ENCODE results near the gene IFIH1.

IFIH1 gene

DNA sequence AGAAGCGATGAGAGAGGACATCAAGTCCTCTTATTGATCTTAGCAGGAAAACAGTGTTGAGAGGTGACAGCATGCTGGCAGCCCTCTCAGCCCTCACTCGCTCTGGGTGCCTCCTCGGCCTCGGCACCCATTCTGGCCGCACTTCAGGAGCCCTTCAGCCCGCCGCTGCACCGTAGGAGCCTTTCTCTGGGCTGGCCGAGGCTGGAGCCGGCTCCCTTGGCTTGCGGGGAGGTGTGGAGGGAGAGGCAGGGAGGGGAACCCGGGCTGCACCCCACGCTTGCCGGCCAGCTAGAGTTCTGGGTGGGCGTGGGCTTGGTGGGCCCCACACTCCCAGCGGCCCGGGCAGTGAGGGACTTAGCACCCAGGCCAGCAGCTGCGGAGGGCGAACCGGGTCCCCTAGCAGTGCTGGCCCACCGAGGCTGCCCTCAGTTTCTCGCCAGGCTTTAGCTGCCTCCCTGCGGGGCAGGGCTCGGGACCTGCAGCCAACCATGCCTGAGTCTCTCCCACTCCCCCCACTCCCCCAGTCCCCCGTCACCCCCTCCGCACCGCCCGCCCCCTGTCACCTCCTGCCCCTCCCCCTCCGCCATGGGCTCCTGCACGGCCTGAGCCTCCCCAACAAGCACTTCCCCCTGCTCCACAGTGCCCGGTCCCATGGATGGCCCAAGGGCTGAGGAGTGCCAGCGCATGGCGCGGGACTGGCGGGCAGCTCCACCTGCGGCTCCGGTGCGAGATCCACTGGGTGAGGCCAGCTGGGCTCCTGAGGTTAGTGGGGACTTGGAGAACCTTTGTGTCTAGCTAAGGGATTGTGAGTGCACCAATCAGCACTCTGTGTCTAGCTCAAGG is 83.6 kb downstream of the IFIH1 start:
- ATAC-seq (ENCODE audit: low read depth) (no peak), DNase-seq (ENCODE audit: low spot score in 2 of 2) (no peak)
- peaks cover 2% of the 10 kb centered on the region for H3K27me3 Mint-ChIP-seq
- no peak overlapping the region for H3K27ac Mint-ChIP-seq
- H3K4me3 Mint-ChIP-seq: no peak overlapping the region
- no peaks in the 10 kb centered on the region for H3K4me1 Mint-ChIP-seq
- H3K9me3 Mint-ChIP-seq: no peaks in the 10 kb centered on the region
- peaks cover 2% of the 10 kb centered on the region for H3K36me3 Mint-ChIP-seq

DNA sequence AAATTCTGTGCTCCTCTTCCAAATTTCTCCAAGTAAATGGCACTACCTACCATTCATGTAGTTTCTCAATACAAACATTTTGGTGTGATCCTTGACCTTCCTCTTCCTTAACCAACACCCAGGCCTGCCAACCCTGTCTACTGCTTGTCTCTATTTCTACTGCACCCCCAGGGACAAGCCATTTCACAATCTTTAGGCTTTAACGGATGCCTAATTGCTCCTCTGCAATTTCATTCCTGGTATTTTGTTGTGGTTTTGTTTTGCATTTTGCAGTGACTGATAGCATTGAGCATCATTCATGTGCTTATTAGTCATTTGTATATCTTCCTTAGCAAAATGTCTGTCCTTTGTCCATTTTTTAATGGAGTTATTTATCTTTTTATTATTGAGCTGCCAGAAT is 85.3 kb downstream of the IFIH1 start:
- no peaks in the 10 kb centered on the region for H3K4me1 Mint-ChIP-seq
- H3K27me3 Mint-ChIP-seq: peaks cover 2% of the 10 kb centered on the region
- peaks cover 2% of the 10 kb centered on the region for H3K36me3 Mint-ChIP-seq
- DNase-seq (ENCODE audit: low spot score in 2 of 2): no peak
- no peak overlapping the region for H3K4me3 Mint-ChIP-seq
- no peaks in the 10 kb centered on the region for H3K9me3 Mint-ChIP-seq
- no peak for ATAC-seq (ENCODE audit: low read depth)
- H3K27ac Mint-ChIP-seq: no peak overlapping the region

DNA sequence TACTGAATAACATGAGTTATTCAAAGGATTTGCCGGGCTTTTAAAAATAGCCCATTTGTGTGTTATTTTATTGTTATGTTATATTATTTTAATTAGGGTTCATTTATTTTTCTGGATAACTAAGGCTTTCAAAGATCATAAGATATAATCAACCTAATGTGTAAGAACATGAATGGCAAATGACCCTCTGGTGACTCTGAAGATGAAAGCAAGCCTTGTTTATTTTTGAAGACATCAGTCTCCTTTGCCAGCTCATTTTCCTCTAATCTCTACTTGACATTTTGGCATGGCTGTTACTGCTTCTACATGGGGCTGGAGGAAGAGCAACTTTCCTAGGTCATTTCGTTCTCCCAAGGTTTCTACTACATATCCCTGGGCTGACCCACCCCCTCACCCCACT is 85.8 kb downstream of the IFIH1 start:
- H3K4me3 Mint-ChIP-seq: no peak overlapping the region
- DNase-seq (ENCODE audit: low spot score in 2 of 2) (no peak), ATAC-seq (ENCODE audit: low read depth) (no peak)
- no peak overlapping the region for H3K27ac Mint-ChIP-seq
- no peaks in the 10 kb centered on the region for H3K4me1 Mint-ChIP-seq
- H3K27me3 Mint-ChIP-seq: peaks cover 2% of the 10 kb centered on the region
- peaks cover 2% of the 10 kb centered on the region for H3K36me3 Mint-ChIP-seq
- H3K9me3 Mint-ChIP-seq: no peaks in the 10 kb centered on the region

DNA sequence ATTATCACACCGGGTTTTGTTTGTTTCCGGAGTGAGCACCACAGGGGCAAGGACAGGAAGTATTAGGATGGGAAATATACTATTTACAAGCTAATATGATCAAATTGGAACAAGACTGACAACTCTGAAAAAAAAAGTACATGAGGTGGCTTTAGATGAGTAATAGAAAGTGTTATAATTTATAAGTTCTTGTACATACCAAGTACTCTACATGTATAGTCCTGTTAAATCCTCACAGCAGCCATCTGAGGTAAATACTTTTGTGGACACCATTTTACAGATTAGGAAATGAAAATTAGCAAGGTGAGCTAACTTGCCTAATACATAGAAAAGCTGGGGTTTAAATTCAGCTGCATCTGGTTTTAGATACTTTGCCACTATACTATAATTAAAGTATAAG is 86.5 kb downstream of the IFIH1 start:
- H3K4me3 Mint-ChIP-seq: no peak overlapping the region
- ATAC-seq (ENCODE audit: low read depth) (no peak), DNase-seq (ENCODE audit: low spot score in 2 of 2) (no peak)
- peaks cover 2% of the 10 kb centered on the region for H3K36me3 Mint-ChIP-seq
- no peaks in the 10 kb centered on the region for H3K9me3 Mint-ChIP-seq
- peaks cover 2% of the 10 kb centered on the region for H3K27me3 Mint-ChIP-seq
- no peak overlapping the region for H3K27ac Mint-ChIP-seq
- H3K4me1 Mint-ChIP-seq: no peaks in the 10 kb centered on the region

DNA sequence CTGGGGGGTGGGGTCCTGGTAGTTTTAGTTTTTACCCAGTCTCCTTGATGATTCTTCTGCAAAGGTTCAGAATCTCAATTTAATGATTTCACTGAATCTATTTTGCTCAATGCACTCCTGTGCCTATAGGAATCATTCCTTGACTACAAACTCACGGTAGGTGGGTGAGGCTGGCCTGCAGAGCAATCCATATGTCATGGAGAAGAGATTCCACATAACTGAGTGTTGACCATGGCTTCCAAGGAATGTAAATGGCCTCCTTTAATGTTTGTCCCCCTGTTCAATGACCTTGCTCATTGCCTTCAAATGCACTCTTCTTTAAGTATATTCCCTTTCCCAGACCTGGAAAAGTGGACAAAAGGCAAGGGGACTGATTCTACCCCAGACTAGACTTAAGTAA is 87.7 kb downstream of the IFIH1 start:
- no peaks in the 10 kb centered on the region for H3K4me1 Mint-ChIP-seq
- no peak overlapping the region for H3K4me3 Mint-ChIP-seq
- peaks cover 1% of the 10 kb centered on the region for H3K36me3 Mint-ChIP-seq
- H3K27me3 Mint-ChIP-seq: no peaks in the 10 kb centered on the region
- ATAC-seq (ENCODE audit: low read depth): no peak
- H3K27ac Mint-ChIP-seq: no peak overlapping the region
- no peaks in the 10 kb centered on the region for H3K9me3 Mint-ChIP-seq
- no peak for DNase-seq (ENCODE audit: low spot score in 2 of 2)

DNA sequence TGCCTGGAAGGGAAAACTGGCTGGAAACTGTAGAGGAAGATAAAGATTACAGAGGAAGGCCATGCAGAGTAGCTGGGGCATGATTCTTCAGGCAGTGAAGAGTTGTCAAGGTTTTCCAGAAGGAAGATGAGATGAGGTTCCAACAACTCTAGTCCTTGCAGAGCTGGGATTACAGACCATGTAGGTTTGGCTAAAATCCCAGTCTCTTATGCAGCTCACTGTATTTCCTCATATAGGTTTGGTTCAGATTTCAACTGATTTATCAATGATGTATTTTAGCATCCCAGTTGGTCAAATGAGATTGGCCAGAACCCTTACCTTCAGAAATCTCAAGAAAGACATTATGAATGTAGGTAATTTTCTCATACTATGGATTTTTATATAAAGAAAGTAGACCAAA is 91.6 kb downstream of the IFIH1 start:
- peaks cover 3% of the 10 kb centered on the region for H3K27me3 Mint-ChIP-seq

DNA sequence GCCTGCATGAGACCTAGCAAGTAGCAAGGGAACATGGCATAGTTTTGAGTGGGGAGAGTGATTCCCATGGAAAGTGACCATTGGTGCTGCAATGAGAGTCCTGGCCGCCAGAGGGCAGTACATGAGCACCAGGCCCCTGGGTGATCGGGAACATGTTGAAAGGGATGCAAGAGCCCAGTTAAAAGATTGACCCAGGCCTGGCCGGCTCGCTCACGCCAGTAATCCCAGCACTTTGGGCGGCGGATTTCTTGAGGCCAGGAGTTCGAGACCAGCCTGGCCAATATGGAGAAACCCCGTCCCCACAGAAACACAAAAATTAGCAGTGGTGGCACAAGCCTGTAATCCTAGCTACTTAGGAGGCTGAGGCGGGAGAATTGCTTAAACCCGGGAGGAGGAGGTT is 97.4 kb downstream of the IFIH1 start:
- peak; percentile 39 to 46 for DNase-seq (ENCODE audit: low spot score in 2 of 2)
- H3K4me3 Mint-ChIP-seq: no peak overlapping the region
- peaks cover 5% of the 10 kb centered on the region for H3K27me3 Mint-ChIP-seq
- no peaks in the 10 kb centered on the region for H3K9me3 Mint-ChIP-seq
- H3K27ac Mint-ChIP-seq: no peak overlapping the region
- ATAC-seq (ENCODE audit: low read depth): peak; percentile 54
- peaks cover 4% of the 10 kb centered on the region for H3K4me1 Mint-ChIP-seq
- H3K36me3 Mint-ChIP-seq: no peaks in the 10 kb centered on the region

More for the DNA sequence above, 91.6 kb downstream of the IFIH1 start:
- Mint-ChIP-seq H3K4me3 (no peak overlapping the region), H3K36me3 (no peaks in the 10 kb centered on the region), H3K9me3 (no peaks in the 10 kb centered on the region), H3K4me1 (no peaks in the 10 kb centered on the region), H3K27ac (no peak overlapping the region)
- ATAC-seq (ENCODE audit: low read depth) (no peak), DNase-seq (ENCODE audit: low spot score in 2 of 2) (no peak)

DNA sequence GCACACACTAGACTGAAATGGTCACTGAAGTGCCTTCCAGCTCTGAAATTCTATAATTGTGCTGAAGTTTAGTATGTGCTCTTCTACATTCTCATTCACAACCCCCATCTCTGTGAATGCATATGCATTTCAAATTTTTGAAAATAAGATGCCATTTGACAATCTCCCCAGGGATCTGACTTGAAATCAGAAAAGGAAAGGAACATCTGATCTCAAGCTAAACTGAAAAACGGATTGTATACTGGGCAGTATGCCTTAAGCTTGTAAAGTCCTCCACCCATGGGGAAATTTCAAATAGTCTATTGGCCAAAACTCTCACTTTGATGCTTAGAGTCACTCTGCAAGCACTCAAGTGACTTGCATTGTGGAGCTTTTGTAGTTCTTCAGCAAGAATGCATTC is 98.1 kb downstream of the IFIH1 start:
- H3K4me3 Mint-ChIP-seq: no peak overlapping the region
- ATAC-seq (ENCODE audit: low read depth) (no peak), DNase-seq (ENCODE audit: low spot score in 2 of 2) (no peak)
- no peak overlapping the region for H3K27ac Mint-ChIP-seq
- peaks cover 4% of the 10 kb centered on the region for H3K4me1 Mint-ChIP-seq
- no peaks in the 10 kb centered on the region for H3K9me3 Mint-ChIP-seq
- H3K27me3 Mint-ChIP-seq: peaks cover 5% of the 10 kb centered on the region
- H3K36me3 Mint-ChIP-seq: no peaks in the 10 kb centered on the region

DNA sequence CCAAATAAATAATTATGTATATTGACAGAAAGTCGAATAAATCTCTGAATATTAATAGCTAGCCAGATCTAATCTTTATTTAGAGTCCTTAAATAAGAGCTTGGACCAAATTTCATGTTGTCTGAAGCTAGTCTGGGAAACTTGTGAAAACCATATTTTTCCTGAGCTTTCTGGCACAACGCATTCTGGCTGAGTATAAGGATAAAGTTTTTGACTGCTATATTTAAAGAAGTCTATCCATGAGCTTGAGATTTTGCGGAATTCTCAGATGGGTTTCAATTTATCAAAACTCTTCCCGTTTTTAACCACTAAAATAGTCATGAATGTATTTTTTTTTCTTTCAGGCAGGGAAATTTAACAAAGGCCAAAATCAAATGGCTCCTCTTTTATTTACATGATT is 99.1 kb downstream of the IFIH1 start:
- H3K27me3 Mint-ChIP-seq: peaks cover 2% of the 10 kb centered on the region
- no peak for ATAC-seq (ENCODE audit: low read depth)
- no peak overlapping the region for H3K27ac Mint-ChIP-seq
- no peak overlapping the region for H3K4me3 Mint-ChIP-seq
- H3K4me1 Mint-ChIP-seq: peaks cover 4% of the 10 kb centered on the region
- no peaks in the 10 kb centered on the region for H3K9me3 Mint-ChIP-seq
- DNase-seq (ENCODE audit: low spot score in 2 of 2): no peak
- H3K36me3 Mint-ChIP-seq: no peaks in the 10 kb centered on the region

DNA sequence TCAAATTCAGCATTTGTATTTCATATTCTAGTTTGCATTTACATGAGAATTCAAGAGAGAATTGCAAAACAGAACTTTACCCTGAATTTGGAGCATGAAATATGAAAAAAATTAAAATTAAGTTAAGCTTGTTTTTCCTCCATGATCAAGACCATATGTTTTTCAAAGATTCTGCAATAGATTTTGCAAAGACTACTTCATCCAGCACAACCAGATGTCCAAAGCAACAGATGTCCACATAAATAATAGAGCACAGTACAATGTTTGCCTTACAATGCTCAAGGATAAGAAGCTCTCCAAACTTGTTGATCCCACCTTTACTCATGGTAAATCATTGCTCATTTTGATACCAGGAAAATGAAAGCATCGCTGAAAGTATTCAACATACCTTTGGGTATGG is 100.9 kb downstream of the IFIH1 start:
- DNase-seq (ENCODE audit: low spot score in 2 of 2) (no peak), ATAC-seq (ENCODE audit: low read depth) (no peak)
- H3K4me1 Mint-ChIP-seq: peaks cover 4% of the 10 kb centered on the region
- H3K27ac Mint-ChIP-seq: no peak overlapping the region
- H3K36me3 Mint-ChIP-seq: no peaks in the 10 kb centered on the region
- H3K27me3 Mint-ChIP-seq: peaks cover 2% of the 10 kb centered on the region
- H3K9me3 Mint-ChIP-seq: no peaks in the 10 kb centered on the region
- H3K4me3 Mint-ChIP-seq: no peak overlapping the region

All from memory B cell (primary cell).